Activated T-helper 1 cell treated with anti-CD3 and anti-CD28 coated beads, Interleukin-2, amount 50 U/mL, for 16 hours (primary cell): ENCODE data around the gene F8A3.
"Not testable (repeated sequence)": the region's sequence is repeated elsewhere in the genome, so short reads cannot be mapped to it uniquely, and the experiment has no call there.

Experiments used
- DNase-seq, 2 donors: peaks; one replicate each; pipeline ENCODE4 v3.0.0-alpha.2; 2020; ENCODE audit warnings: low read depth in 1 of 2, low spot score in 1 of 2

Gene F8A3

GRCh38 chrX:155458471-155458870 lies at the start of gene F8A3:
Gene F8A3 (minus strand): TSS chrX:155458620. CDS start chrX:155458600, 20 bp downstream.
- not testable (repeated sequence) for DNase-seq

- DNase-seq: no peak
Measured at GRCh38 chrX:155505296-155505695, 46.9 kb upstream of the F8A3 start.

GRCh38 chrX:155495134-155495533 lies 36.7 kb upstream of the F8A3 start:
- DNase-seq: not testable (repeated sequence)

GRCh38 chrX:155491421-155491820 lies 33.0 kb upstream of the F8A3 start:
- DNase-seq: not testable (repeated sequence)

- not testable (repeated sequence) for DNase-seq
Measured at GRCh38 chrX:155477136-155477535, 18.7 kb upstream of the F8A3 start.

GRCh38 chrX:155466269-155466938 lies 8.0 kb upstream of the F8A3 start:
- not testable (repeated sequence) for DNase-seq

GRCh38 chrX:155460501-155460900 lies 2.1 kb upstream of the F8A3 start:
- DNase-seq: not testable (repeated sequence)

- not testable (repeated sequence) for DNase-seq
Measured at GRCh38 chrX:155457761-155458447, 516 bp downstream of the F8A3 start.

GRCh38 chrX:155441097-155441496 lies 17.3 kb downstream of the F8A3 start:
- no peak for DNase-seq

- no peak for DNase-seq
Measured at GRCh38 chrX:155435744-155436112, 22.7 kb downstream of the F8A3 start.

GRCh38 chrX:155434906-155435743 lies 23.3 kb downstream of the F8A3 start:
- no peak for DNase-seq

- DNase-seq: no peak
Measured at GRCh38 chrX:155417769-155418168, 40.7 kb downstream of the F8A3 start.
